Smooth muscle cell (in vitro differentiated cells): Measurements from ENCODE around the gene RADIL. TPM values are rescaled to one million over a fixed set of nuclear protein-coding genes. Genes with fewer than 3 reads are reported as not detected.

Experiments
- DNase-seq: peaks from one replicate; lab custom pipeline; 2025; ENCODE audit not compliant: unreplicated experiment; lab: John Stamatoyannopoulos, UW
- H2AFZ ChIP-seq: fragments of 200-600 bp; sonication (generic); 2 replicates; pipeline ENCODE4 v1.6.0; 2016; ENCODE audit warnings: antibody characterized with exemption, low read depth, mild to moderate bottlenecking
- H3F3A ChIP-seq: fragments of 200-600 bp; sonication (generic); 2 replicates; pipeline ENCODE4 v1.6.0; 2017; ENCODE audit warnings: antibody characterized with exemption, low read depth
- H3K27ac ChIP-seq: fragments of 200-600 bp; sonication (generic); 2 replicates; pipeline ENCODE4 v1.5.1; 2016; ENCODE audit warnings: low read depth, mild to moderate bottlenecking
- H3K27me3 ChIP-seq: fragments of 200-600 bp; sonication (generic); 2 replicates; pipeline ENCODE4 v1.6.1; 2016; ENCODE audit warnings: low read depth, mild to moderate bottlenecking
- H3K36me3 ChIP-seq: fragments of 200-600 bp; sonication (generic); 2 replicates; pipeline ENCODE4 v1.5.1; 2016; ENCODE audit warnings: low read depth
- H3K4me1 ChIP-seq: fragments of 200-600 bp; sonication (generic); 2 replicates; pipeline ENCODE4 v1.5.1; 2016; ENCODE audit warnings: low read depth
- H3K4me2 ChIP-seq: fragments of 200-600 bp; sonication (generic); 2 replicates; pipeline ENCODE4 v1.6.0; 2016; ENCODE audit warnings: mild to moderate bottlenecking
- H3K4me3 ChIP-seq: fragments of 200-600 bp; sonication (generic); 2 replicates; pipeline ENCODE4 v1.5.1; 2016; ENCODE audit warnings: mild to moderate bottlenecking
- H3K79me2 ChIP-seq: fragments of 200-600 bp; sonication (generic); 2 replicates; pipeline ENCODE4 v1.6.0; 2016; ENCODE audit warnings: low read depth, mild to moderate bottlenecking
- H3K9ac ChIP-seq: fragments of 200-600 bp; sonication (generic); 2 replicates; pipeline ENCODE4 v1.6.0; 2016; ENCODE audit warnings: low read depth
- H3K9me3 ChIP-seq: fragments of 200-600 bp; sonication (generic); replicated peaks from 2 replicates; pipeline ENCODE4 v1.5.1; 2016; ENCODE audit warnings: low read depth
- H4K20me1 ChIP-seq: fragments of 200-600 bp; sonication (generic); 2 replicates; pipeline ENCODE4 v1.6.0; 2016; ENCODE audit warnings: low read depth
- WGBS: methylation state at CpG from one replicate; pipeline ENCODE4 v1.1.7; 2016; ENCODE audit warnings: low lambda C conversion rate; 5-methylcytosine and 5-hydroxymethylcytosine counted together
- polyA plus RNA-seq: library from polyadenylated mRNA; unstranded; fragments of >200 nt; fragmentation: Nextera tagmentation; extraction: Ambion mirVana; gene quantifications from 2 replicates; pipeline ENCODE4 v1.2.1, GENCODE V29; 2016
- total RNA-seq: library from RNA; depleted of rRNA; stranded (reverse); fragments of >200 nt; gene quantifications from 2 replicates; pipeline ENCODE4 v1.2.3, GENCODE V29; 2014
- TF ChIP-seq, protein P1 (sequence below): fragments of 200-600 bp; sonication (generic); IDR thresholded peaks from 2 replicates; pipeline ENCODE4 v1.5.1; 2017; ENCODE audit warnings: borderline replicate concordance, mild to moderate bottlenecking, antibody characterized with exemption; ENCODE audit not compliant: insufficient read depth, poor library complexity, severe bottlenecking

Gene RADIL
- total and polyA plus RNA-seq, 2 experiments from 2014 or later, result 4.7 to 10.7 TPM

- Histone ChIP-seq H3K27me3 (no peaks in the 10 kb centered on the region), H3F3A (no peaks in the 10 kb centered on the region), H3K4me3 (no peak overlapping the region), H3K36me3 (no peaks in the 10 kb centered on the region), H3K4me1 (no peaks in the 10 kb centered on the region), H3K79me2 (peaks cover 27% of the 10 kb centered on the region), H4K20me1 (peaks cover 31% of the 10 kb centered on the region), H3K9me3 (no peaks in the 10 kb centered on the region), H2AFZ (no peak overlapping the region), H3K9ac (no peak overlapping the region), H3K4me2 (no peak overlapping the region), H3K27ac (no peak overlapping the region)
- 98% methylated on average over 36 of the region's 36 CpGs for WGBS
- TF ChIP-seq, protein P1, sequence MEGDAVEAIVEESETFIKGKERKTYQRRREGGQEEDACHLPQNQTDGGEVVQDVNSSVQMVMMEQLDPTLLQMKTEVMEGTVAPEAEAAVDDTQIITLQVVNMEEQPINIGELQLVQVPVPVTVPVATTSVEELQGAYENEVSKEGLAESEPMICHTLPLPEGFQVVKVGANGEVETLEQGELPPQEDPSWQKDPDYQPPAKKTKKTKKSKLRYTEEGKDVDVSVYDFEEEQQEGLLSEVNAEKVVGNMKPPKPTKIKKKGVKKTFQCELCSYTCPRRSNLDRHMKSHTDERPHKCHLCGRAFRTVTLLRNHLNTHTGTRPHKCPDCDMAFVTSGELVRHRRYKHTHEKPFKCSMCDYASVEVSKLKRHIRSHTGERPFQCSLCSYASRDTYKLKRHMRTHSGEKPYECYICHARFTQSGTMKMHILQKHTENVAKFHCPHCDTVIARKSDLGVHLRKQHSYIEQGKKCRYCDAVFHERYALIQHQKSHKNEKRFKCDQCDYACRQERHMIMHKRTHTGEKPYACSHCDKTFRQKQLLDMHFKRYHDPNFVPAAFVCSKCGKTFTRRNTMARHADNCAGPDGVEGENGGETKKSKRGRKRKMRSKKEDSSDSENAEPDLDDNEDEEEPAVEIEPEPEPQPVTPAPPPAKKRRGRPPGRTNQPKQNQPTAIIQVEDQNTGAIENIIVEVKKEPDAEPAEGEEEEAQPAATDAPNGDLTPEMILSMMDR, result no peak
- no peak for DNase-seq
These were observed 100.9 kb downstream of the RADIL start for GRCh38 chr7:4782333-4783291.

GRCh38 chr7:4781366-4782069, 102.0 kb downstream of the RADIL start:
- Histone ChIP-seq H3K4me3 (no peak overlapping the region), H2AFZ (no peak overlapping the region), H3K79me2 (peaks cover 38% of the 10 kb centered on the region), H3K27me3 (no peaks in the 10 kb centered on the region), H3K4me2 (no peak overlapping the region), H3K9ac (no peak overlapping the region), H3F3A (no peaks in the 10 kb centered on the region), H4K20me1 (peaks cover 31% of the 10 kb centered on the region), H3K4me1 (no peaks in the 10 kb centered on the region), H3K36me3 (no peaks in the 10 kb centered on the region), H3K9me3 (no peaks in the 10 kb centered on the region), H3K27ac (no peak overlapping the region)
- DNase-seq, result no peak
- over 99% methylated on average over 27 of the region's 27 CpGs for WGBS
- TF ChIP-seq, protein P1, result no peak

DNA sequence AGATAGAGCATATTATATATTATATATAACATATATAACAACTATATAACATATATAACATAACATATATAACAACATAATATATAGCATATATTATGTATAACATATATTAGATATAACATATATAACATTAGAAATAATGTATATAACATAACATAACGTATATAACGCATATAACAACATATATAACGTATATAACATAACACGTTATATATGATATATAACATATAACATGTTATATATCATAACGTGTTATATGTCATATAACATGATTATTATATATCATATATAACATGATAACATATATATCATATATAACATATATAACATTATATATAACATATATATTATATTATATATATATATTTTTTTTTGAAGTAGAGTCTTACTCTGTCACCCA, 104.4 kb downstream of the RADIL start:
- H3K9me3 ChIP-seq, result no peaks in the 10 kb centered on the region
- H3F3A ChIP-seq, result no peaks in the 10 kb centered on the region
- no peaks in the 10 kb centered on the region for H3K27me3 ChIP-seq
- peaks cover 40% of the 10 kb centered on the region for H3K79me2 ChIP-seq
- H2AFZ ChIP-seq, result no peak overlapping the region
- H4K20me1 ChIP-seq, result peaks cover 31% of the 10 kb centered on the region
- no peak overlapping the region for H3K9ac ChIP-seq
- H3K36me3 ChIP-seq, result no peaks in the 10 kb centered on the region
- no peak for DNase-seq
- H3K4me3 ChIP-seq, result no peak overlapping the region
- TF ChIP-seq, protein P1, result no peak
- H3K4me2 ChIP-seq, result no peak overlapping the region
- no peak overlapping the region for H3K27ac ChIP-seq
- 97% methylated on average over 5 of the region's 5 CpGs for WGBS
- no peaks in the 10 kb centered on the region for H3K4me1 ChIP-seq
